GM18951 (cell line): Measurements from ENCODE around the gene OR4S2.

ENCODE experiments used
- POLR2A ChIP-seq: IDR thresholded peaks from 4 replicates; pipeline ENCODE4 v1.6.1; 2011; ENCODE audit warnings: mild to moderate bottlenecking; ENCODE audit not compliant: insufficient read length, insufficient read depth; ENCODE audit errors: extremely low read depth
- in situ Hi-C: fragments of 300-500 bp; cut with MboI; formaldehyde crosslinking; loops from one replicate; pipeline ENCODE4 v1.12.0; 2022; ENCODE audit warnings: low sequenced_read_pairs, mixed read lengths, inconsistent platforms; ENCODE audit not compliant: unreplicated experiment

OR4S2 gene

GRCh38 chr11:55648027-55648426 is at the start of gene OR4S2:
Gene OR4S2, plus strand, starts transcription at chr11:55648327. Its CDS starts 2,577 bp downstream, at chr11:55650904.
- in situ Hi-C loops: no loop called here
- no peak for TF ChIP-seq POLR2A

GRCh38 chr11:55607545-55607944 is 40.6 kb upstream of the OR4S2 start, which contains the start of gene OR4C11:
Gene OR4C11, minus strand, starts transcription at chr11:55607645. Its CDS starts 3,272 bp downstream, at chr11:55604373.
- no peak for TF ChIP-seq POLR2A
- in situ Hi-C loops: no loop called here

- in situ Hi-C loops: no loop called here
- TF ChIP-seq POLR2A: no peak
These were observed 23.6 kb upstream of the OR4S2 start for GRCh38 chr11:55624531-55624930.

- in situ Hi-C loops: no loop called here
- TF ChIP-seq POLR2A: no peak
These were observed 13.3 kb upstream of the OR4S2 start, which contains the start of gene OR4P4 for GRCh38 chr11:55634813-55635212. Gene OR4P4, plus strand, starts transcription at chr11:55635113.

- in situ Hi-C loops: no loop called here
These were observed 4.4 kb downstream of the OR4S2 start for GRCh38 chr11:55652560-55652959.

GRCh38 chr11:55655096-55655495 is 7.0 kb downstream of the OR4S2 start:
- no peak for TF ChIP-seq POLR2A
- in situ Hi-C loops: no loop called here

More at GRCh38 chr11:55652560-55652959, 4.4 kb downstream of the OR4S2 start:
- TF ChIP-seq POLR2A: no peak

- in situ Hi-C loops: no loop called here
- no peak for TF ChIP-seq POLR2A
These were observed 10.0 kb downstream of the OR4S2 start for GRCh38 chr11:55658031-55658573.

GRCh38 chr11:55658608-55659007 is 10.5 kb downstream of the OR4S2 start:
- in situ Hi-C loops: no loop called here
- TF ChIP-seq POLR2A: no peak

- TF ChIP-seq POLR2A: no peak
- in situ Hi-C loops: no loop called here
These were observed 13.8 kb downstream of the OR4S2 start, which contains the start of gene OR4C6 for GRCh38 chr11:55661901-55662300. Gene OR4C6, plus strand, starts transcription at chr11:55662201. Its CDS starts 2,966 bp downstream, at chr11:55665167.

GRCh38 chr11:55669376-55669775 is 21.2 kb downstream of the OR4S2 start:
- in situ Hi-C loops: no loop called here
- TF ChIP-seq POLR2A: no peak

- no peak for TF ChIP-seq POLR2A
- in situ Hi-C loops: no loop called here
These were observed 25.7 kb downstream of the OR4S2 start for GRCh38 chr11:55673860-55674259.

- no peak for TF ChIP-seq POLR2A
- in situ Hi-C loops: no loop called here
These were observed 49.7 kb downstream of the OR4S2 start for GRCh38 chr11:55697817-55698216.

- TF ChIP-seq POLR2A: no peak
- in situ Hi-C loops: no loop called here
These were observed 53.3 kb downstream of the OR4S2 start for GRCh38 chr11:55701429-55701828.
